Thyroid gland (tissue), 4 donors: Measurements from ENCODE around the gene KLHDC9. TPM values are rescaled to one million over a fixed set of nuclear protein-coding genes. Genes with fewer than 3 reads are reported as not detected.

Experiments
- DNase-seq, 2 donors: peaks; one replicate each; pipeline ENCODE4 v3.0.0-alpha.2; 2019
- H3K27ac ChIP-seq, 3 donors: fragments of 200-600 bp; sonication (generic); 1 replicate in 2 of 3; 2 replicates in 1 of 3; pipeline ENCODE4 v1.5.1; 2016 to 2019; ENCODE audit warnings: mild to moderate bottlenecking in 1 of 3, moderate library complexity in 1 of 3
- H3K27me3 ChIP-seq: fragments of 200-600 bp; sonication (generic); one replicate; pipeline ENCODE4 v1.5.1; 2019
- H3K36me3 ChIP-seq, 2 donors: fragments of 200-600 bp; sonication (generic); one replicate each; pipeline ENCODE4 v1.5.1; 2016 to 2019
- H3K4me1 ChIP-seq, 2 donors: fragments of 200-600 bp; sonication (generic); one replicate each; pipeline ENCODE4 v1.5.1; 2017 to 2019
- H3K4me3 ChIP-seq, 3 donors: fragments of 200-600 bp; sonication (generic); replicated peaks in 1 of 3; 1 replicate in 2 of 3; 2 replicates in 1 of 3; pipeline ENCODE4 v1.5.1; 2016; ENCODE audit warnings: mild to moderate bottlenecking in 1 of 3
- H3K9me3 ChIP-seq: fragments of 200-600 bp; sonication (generic); one replicate; pipeline ENCODE4 v1.5.1; 2017
- CTCF ChIP-seq, 6 experiments: fragments of 200-600 bp in 3 of 6; fragments of 450-650 bp in 3 of 6; sonication (generic) in 3 of 6; IDR thresholded peaks; one replicate each; pipeline ENCODE4 v1.5.1; 2016 to 2019; ENCODE audit warnings: antibody characterized with exemption in 6 of 6, mild to moderate bottlenecking in 2 of 6, inconsistent platforms in 1 of 6, moderate library complexity in 1 of 6
- POLR2A ChIP-seq, 2 donors: fragments of 450-650 bp; IDR thresholded peaks; one replicate each; pipeline ENCODE4 v1.6.1; 2017; ENCODE audit warnings: antibody characterized with exemption in 2 of 2, mild to moderate bottlenecking in 2 of 2, moderate library complexity in 1 of 2
- WGBS, 2 donors: methylation state at CpG; one replicate each; pipeline ENCODE4 v1.1.5; 2017; 5-methylcytosine and 5-hydroxymethylcytosine counted together
- intact Hi-C: fragments of 100-400 bp; cut with DNase I; formaldehyde crosslinking; loops from one replicate; pipeline ENCODE4 v1.15.1; 2023
- total RNA-seq, 4 donors: library from RNA; depleted of rRNA; stranded (reverse); fragments of >200 nt; gene quantifications; one replicate each; pipeline ENCODE4 v1.2.3, GENCODE V29; 2016

The KLHDC9 gene
- total RNA-seq, 4 donors from 2014 or later: 6.9 to 31.8 (median 19.2) TPM

- no peak overlapping the region for H3K4me3 ChIP-seq
- no peaks in the 10 kb centered on the region for H3K9me3 ChIP-seq
- WGBS, 2 donors: 60 to 65% methylated on average over 1 of the region's 1 CpG
- TF ChIP-seq POLR2A (IDR thresholded peaks at IDR 0.05) (no peak), CTCF (IDR thresholded peaks at IDR 0.05) (no peak)
- no peaks in the 10 kb centered on the region for H3K27me3 ChIP-seq
- H3K36me3 ChIP-seq: peaks cover 1 to 2% of the 10 kb centered on the region in 2 donors
- intact Hi-C loops: loop anchor here (5.0 to 10.0 kb wide), 3 partner anchors 52 to 262 kb away; partner anchors contain the start of gene USF1
- peak overlapping the region in 1 of 3 donors; percentile 18 for H3K27ac ChIP-seq
- DNase-seq: no peak
- peaks cover 7 to 8% of the 10 kb centered on the region in 2 donors for H3K4me1 ChIP-seq
Observed at GRCh38 chr1:161096530-161096929, 1.6 kb upstream of the KLHDC9 start.

- peak overlapping the region in 1 of 3 donors; percentile 54 for H3K27ac ChIP-seq
- 61 to 69% methylated on average over 9 of the region's 9 CpGs for WGBS, 2 donors
- peaks cover 3 to 6% of the 10 kb centered on the region in 2 donors for H3K36me3 ChIP-seq
- H3K4me1 ChIP-seq: peaks cover 7 to 8% of the 10 kb centered on the region in 2 donors
- TF ChIP-seq POLR2A (IDR thresholded peaks at IDR 0.05): no peak
- TF ChIP-seq CTCF (IDR thresholded peaks at IDR 0.05): no peak
- H3K27me3 ChIP-seq: no peaks in the 10 kb centered on the region
- intact Hi-C loops: loop anchor here (5.0 to 10.0 kb wide), 3 partner anchors 54 to 264 kb away; partner anchors contain the start of gene USF1
- peak; percentile 19 to 32 for DNase-seq
- H3K9me3 ChIP-seq: no peaks in the 10 kb centered on the region
- H3K4me3 ChIP-seq: peak overlapping the region in 2 of 3 donors; percentile 51 to 70
Observed at GRCh38 chr1:161099090-161099802, 1.1 kb downstream of the KLHDC9 start.

- TF ChIP-seq POLR2A (IDR thresholded peaks at IDR 0.05) (no peak), CTCF (IDR thresholded peaks at IDR 0.05) (no peak)
- Histone ChIP-seq H3K27ac (no peak overlapping the region), H3K27me3 (no peaks in the 10 kb centered on the region), H3K4me3 (no peak overlapping the region), H3K36me3 (peaks cover 3 to 6% of the 10 kb centered on the region in 2 donors), H3K9me3 (no peaks in the 10 kb centered on the region), H3K4me1 (peaks cover 7 to 8% of the 10 kb centered on the region in 2 donors)
- no peak for DNase-seq
- intact Hi-C loops: no loop called here
- WGBS, 2 donors: 68 to 78% methylated on average over 2 of the region's 2 CpGs
Observed at GRCh38 chr1:161100556-161100955, 2.4 kb downstream of the KLHDC9 start.

- no peak overlapping the region for H3K27ac ChIP-seq
- no peak for DNase-seq
- H3K4me1 ChIP-seq: no peaks in the 10 kb centered on the region
- TF ChIP-seq CTCF (IDR thresholded peaks at IDR 0.05): no peak
- no peak for TF ChIP-seq POLR2A (IDR thresholded peaks at IDR 0.05)
- H3K27me3 ChIP-seq: no peaks in the 10 kb centered on the region
- no peaks in the 10 kb centered on the region for H3K9me3 ChIP-seq
- H3K4me3 ChIP-seq: no peak overlapping the region
- intact Hi-C loops: no loop called here
- WGBS, 2 donors: 97 to 98% methylated on average over 1 of the region's 1 CpG
- peaks cover 3 to 6% of the 10 kb centered on the region in 2 donors for H3K36me3 ChIP-seq
Observed at GRCh38 chr1:161106431-161106830, 8.3 kb downstream of the KLHDC9 start.

- DNase-seq: no peak
- Histone ChIP-seq H3K36me3 (no peaks in the 10 kb centered on the region), H3K9me3 (no peaks in the 10 kb centered on the region), H3K4me1 (peaks cover 0 to 3% of the 10 kb centered on the region in 2 donors), H3K4me3 (no peak overlapping the region), H3K27ac (no peak overlapping the region), H3K27me3 (no peaks in the 10 kb centered on the region)
- intact Hi-C loops: no loop called here
- TF ChIP-seq CTCF (IDR thresholded peaks at IDR 0.05) (no peak), POLR2A (IDR thresholded peaks at IDR 0.05) (no peak)
- 93 to 96% methylated on average over 3 of the region's 3 CpGs for WGBS, 2 donors
Observed at GRCh38 chr1:161111117-161111516, 13.0 kb downstream of the KLHDC9 start.
